GM12873 (cell line): ENCODE results near the gene DPF3.

Experiments
- CTCF ChIP-seq: IDR thresholded peaks from 2 replicates; pipeline ENCODE4 v1.5.1; 2012; ENCODE audit warnings: low read depth, mild to moderate bottlenecking, moderate library complexity, low read length, control low read depth; ENCODE audit not compliant: insufficient read depth; ENCODE audit errors: missing control alignments

The DPF3 gene

GRCh38 chr14:72716476-72716875, 177.4 kb downstream of the DPF3 start:
- no peak for TF ChIP-seq CTCF

GRCh38 chr14:72715850-72716228, 178.1 kb downstream of the DPF3 start:
- TF ChIP-seq CTCF, result no peak

GRCh38 chr14:72715215-72715849, 178.6 kb downstream of the DPF3 start:
- no peak for TF ChIP-seq CTCF

- TF ChIP-seq CTCF, result no peak
Measured at GRCh38 chr14:72714871-72715214, 179.1 kb downstream of the DPF3 start.

- no peak for TF ChIP-seq CTCF
Measured at GRCh38 chr14:72714094-72714493, 179.8 kb downstream of the DPF3 start.

- TF ChIP-seq CTCF, result no peak
Measured at GRCh38 chr14:72711936-72712335, 182.0 kb downstream of the DPF3 start.

- no peak for TF ChIP-seq CTCF
Measured at GRCh38 chr14:72709916-72710611, 183.8 kb downstream of the DPF3 start.
